Ishikawa (cell line): ENCODE measurements around the gene MYH8.

Experiments
- CREB1 ChIP-seq: IDR thresholded peaks from 2 replicates; pipeline ENCODE4 v1.6.1; 2012; ENCODE audit warnings: low read depth
- EP300 ChIP-seq: IDR thresholded peaks from 2 replicates; pipeline ENCODE4 v1.6.1; 2012; ENCODE audit warnings: borderline replicate concordance
- FOXM1 ChIP-seq: IDR thresholded peaks from 2 replicates; pipeline ENCODE4 v1.6.1; 2012; ENCODE audit warnings: low read depth, borderline replicate concordance
- NFIC ChIP-seq: IDR thresholded peaks from 2 replicates; pipeline ENCODE4 v1.6.1; 2012
- RAD21 ChIP-seq: IDR thresholded peaks from 2 replicates; pipeline ENCODE4 v1.6.1; 2012; ENCODE audit warnings: low read depth
- TAF1 ChIP-seq: IDR thresholded peaks from 2 replicates; pipeline ENCODE4 v1.6.1; 2012; ENCODE audit warnings: low read depth, mild to moderate bottlenecking
- TCF12 ChIP-seq: IDR thresholded peaks from 2 replicates; pipeline ENCODE4 v1.6.1; 2012; ENCODE audit warnings: low read depth
- TEAD4 ChIP-seq: IDR thresholded peaks from 2 replicates; pipeline ENCODE4 v1.6.1; 2012
- TF ChIP-seq, protein P1 (sequence below): IDR thresholded peaks from 2 replicates; pipeline ENCODE4 v1.6.1; 2012
- TF ChIP-seq, protein P2 (sequence below): IDR thresholded peaks from 2 replicates; pipeline ENCODE4 v1.6.1; 2012; ENCODE audit warnings: low read depth, mild to moderate bottlenecking

DNA sequence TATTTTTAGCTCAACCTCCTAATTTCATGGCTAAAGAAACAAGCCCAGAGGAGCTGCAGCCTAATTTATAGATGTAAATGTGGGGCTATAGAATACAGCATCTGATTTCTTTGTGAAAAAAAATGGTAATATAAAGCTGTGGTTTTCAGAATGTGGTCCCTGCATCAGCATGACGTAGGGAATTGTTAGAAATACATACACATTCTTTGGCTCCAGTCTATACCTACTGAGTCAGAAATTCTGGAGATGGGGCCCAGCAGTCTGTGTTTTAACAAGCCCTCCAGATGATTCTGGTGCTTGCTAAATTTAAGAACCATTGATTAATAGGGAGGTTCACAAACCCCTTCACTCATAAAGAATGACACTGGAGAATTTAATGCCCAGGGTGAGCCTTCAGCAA is 18.1 kb upstream of the MYH8 start:
- TF ChIP-seq FOXM1, result no peak
- no peak for TF ChIP-seq EP300
- TF ChIP-seq TAF1, result no peak
- TF ChIP-seq, protein P1, sequence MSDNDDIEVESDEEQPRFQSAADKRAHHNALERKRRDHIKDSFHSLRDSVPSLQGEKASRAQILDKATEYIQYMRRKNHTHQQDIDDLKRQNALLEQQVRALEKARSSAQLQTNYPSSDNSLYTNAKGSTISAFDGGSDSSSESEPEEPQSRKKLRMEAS, result no peak
- no peak for TF ChIP-seq NFIC
- no peak for TF ChIP-seq TEAD4
- TF ChIP-seq, protein P2, sequence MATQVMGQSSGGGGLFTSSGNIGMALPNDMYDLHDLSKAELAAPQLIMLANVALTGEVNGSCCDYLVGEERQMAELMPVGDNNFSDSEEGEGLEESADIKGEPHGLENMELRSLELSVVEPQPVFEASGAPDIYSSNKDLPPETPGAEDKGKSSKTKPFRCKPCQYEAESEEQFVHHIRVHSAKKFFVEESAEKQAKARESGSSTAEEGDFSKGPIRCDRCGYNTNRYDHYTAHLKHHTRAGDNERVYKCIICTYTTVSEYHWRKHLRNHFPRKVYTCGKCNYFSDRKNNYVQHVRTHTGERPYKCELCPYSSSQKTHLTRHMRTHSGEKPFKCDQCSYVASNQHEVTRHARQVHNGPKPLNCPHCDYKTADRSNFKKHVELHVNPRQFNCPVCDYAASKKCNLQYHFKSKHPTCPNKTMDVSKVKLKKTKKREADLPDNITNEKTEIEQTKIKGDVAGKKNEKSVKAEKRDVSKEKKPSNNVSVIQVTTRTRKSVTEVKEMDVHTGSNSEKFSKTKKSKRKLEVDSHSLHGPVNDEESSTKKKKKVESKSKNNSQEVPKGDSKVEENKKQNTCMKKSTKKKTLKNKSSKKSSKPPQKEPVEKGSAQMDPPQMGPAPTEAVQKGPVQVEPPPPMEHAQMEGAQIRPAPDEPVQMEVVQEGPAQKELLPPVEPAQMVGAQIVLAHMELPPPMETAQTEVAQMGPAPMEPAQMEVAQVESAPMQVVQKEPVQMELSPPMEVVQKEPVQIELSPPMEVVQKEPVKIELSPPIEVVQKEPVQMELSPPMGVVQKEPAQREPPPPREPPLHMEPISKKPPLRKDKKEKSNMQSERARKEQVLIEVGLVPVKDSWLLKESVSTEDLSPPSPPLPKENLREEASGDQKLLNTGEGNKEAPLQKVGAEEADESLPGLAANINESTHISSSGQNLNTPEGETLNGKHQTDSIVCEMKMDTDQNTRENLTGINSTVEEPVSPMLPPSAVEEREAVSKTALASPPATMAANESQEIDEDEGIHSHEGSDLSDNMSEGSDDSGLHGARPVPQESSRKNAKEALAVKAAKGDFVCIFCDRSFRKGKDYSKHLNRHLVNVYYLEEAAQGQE, result no peak
- TF ChIP-seq CREB1, result no peak
- TF ChIP-seq TCF12, result no peak
- no peak for TF ChIP-seq RAD21
